ENCODE results near the gene CEACAM5.

CEACAM5 gene

DNA sequence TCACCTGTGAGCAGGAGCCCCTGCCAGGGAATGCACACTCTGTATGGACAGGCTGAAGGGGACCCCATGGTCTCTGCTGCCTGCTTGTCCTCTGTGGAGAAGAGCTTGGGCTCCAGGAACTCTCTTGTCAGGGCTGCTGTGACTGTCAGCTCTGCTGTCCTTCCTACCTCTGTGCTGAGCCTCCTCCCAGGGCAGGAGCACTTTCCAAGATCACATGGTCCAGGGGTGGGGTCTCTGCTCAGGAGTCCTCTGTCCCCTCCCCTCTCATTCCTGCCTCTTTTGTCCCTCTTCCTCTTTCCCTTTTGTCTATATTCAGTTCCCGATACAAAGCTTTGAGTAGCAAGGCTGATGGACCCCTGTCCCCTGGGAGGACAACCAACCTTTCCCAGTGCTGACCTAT is 20.3 kb upstream of the CEACAM5 start, which contains the start of gene CEACAM7:
TSS of gene CEACAM7 (minus strand) at position 173 of the 400 bp plus-strand sequence. CDS start at position 68, 105 bp downstream.
- no peak within 1 kb of the TSS for H3K4me3 ChIP-seq (ENCODE audit: control insufficient read depth, low read depth, low read length)
- TF ChIP-seq, protein P1, sequence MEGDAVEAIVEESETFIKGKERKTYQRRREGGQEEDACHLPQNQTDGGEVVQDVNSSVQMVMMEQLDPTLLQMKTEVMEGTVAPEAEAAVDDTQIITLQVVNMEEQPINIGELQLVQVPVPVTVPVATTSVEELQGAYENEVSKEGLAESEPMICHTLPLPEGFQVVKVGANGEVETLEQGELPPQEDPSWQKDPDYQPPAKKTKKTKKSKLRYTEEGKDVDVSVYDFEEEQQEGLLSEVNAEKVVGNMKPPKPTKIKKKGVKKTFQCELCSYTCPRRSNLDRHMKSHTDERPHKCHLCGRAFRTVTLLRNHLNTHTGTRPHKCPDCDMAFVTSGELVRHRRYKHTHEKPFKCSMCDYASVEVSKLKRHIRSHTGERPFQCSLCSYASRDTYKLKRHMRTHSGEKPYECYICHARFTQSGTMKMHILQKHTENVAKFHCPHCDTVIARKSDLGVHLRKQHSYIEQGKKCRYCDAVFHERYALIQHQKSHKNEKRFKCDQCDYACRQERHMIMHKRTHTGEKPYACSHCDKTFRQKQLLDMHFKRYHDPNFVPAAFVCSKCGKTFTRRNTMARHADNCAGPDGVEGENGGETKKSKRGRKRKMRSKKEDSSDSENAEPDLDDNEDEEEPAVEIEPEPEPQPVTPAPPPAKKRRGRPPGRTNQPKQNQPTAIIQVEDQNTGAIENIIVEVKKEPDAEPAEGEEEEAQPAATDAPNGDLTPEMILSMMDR (IDR thresholded peaks at IDR 0.05; ENCODE audit: control insufficient read depth, insufficient read depth, low read depth, low read length, missing control alignments), result no peak
- DNase-seq (ENCODE audit: low read depth), result no peak

- TF ChIP-seq, protein P1 (IDR thresholded peaks at IDR 0.05; ENCODE audit: control insufficient read depth, insufficient read depth, low read depth, low read length, missing control alignments), result no peak
- H3K4me3 ChIP-seq (ENCODE audit: control insufficient read depth, low read depth, low read length), result no peak overlapping the region
- DNase-seq (ENCODE audit: low read depth), result no peak
Measured at GRCh38 chr19:41688687-41689086, 19.7 kb upstream of the CEACAM5 start.

- DNase-seq (ENCODE audit: low read depth), result no peak
- TF ChIP-seq, protein P1 (IDR thresholded peaks at IDR 0.05; ENCODE audit: control insufficient read depth, insufficient read depth, low read depth, low read length, missing control alignments), result no peak
- no peak overlapping the region for H3K4me3 ChIP-seq (ENCODE audit: control insufficient read depth, low read depth, low read length)
Measured at GRCh38 chr19:41689993-41690800, 18.2 kb upstream of the CEACAM5 start.

GRCh38 chr19:41690801-41691065 is 17.7 kb upstream of the CEACAM5 start:
- no peak overlapping the region for H3K4me3 ChIP-seq (ENCODE audit: control insufficient read depth, low read depth, low read length)
- no peak for DNase-seq (ENCODE audit: low read depth)
- TF ChIP-seq, protein P1 (IDR thresholded peaks at IDR 0.05; ENCODE audit: control insufficient read depth, insufficient read depth, low read depth, low read length, missing control alignments), result no peak

- DNase-seq (ENCODE audit: low read depth), result no peak
- TF ChIP-seq, protein P1 (IDR thresholded peaks at IDR 0.05; ENCODE audit: control insufficient read depth, insufficient read depth, low read depth, low read length, missing control alignments), result peak; percentile 64
- H3K4me3 ChIP-seq (ENCODE audit: control insufficient read depth, low read depth, low read length), result no peak overlapping the region
Measured at GRCh38 chr19:41691268-41691970, 17.0 kb upstream of the CEACAM5 start.

DNA sequence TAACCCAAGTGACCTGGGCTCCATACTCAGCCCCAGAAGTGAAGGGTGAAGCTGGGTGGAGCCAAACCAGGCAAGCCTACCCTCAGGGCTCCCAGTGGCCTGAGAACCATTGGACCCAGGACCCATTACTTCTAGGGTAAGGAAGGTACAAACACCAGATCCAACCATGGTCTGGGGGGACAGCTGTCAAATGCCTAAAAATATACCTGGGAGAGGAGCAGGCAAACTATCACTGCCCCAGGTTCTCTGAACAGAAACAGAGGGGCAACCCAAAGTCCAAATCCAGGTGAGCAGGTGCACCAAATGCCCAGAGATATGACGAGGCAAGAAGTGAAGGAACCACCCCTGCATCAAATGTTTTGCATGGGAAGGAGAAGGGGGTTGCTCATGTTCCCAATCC is 14.2 kb upstream of the CEACAM5 start:
- no peak for DNase-seq (ENCODE audit: low read depth)
- TF ChIP-seq, protein P1 (IDR thresholded peaks at IDR 0.05; ENCODE audit: control insufficient read depth, insufficient read depth, low read depth, low read length, missing control alignments), result no peak
- no peak overlapping the region for H3K4me3 ChIP-seq (ENCODE audit: control insufficient read depth, low read depth, low read length)

Measured in AG09309 (cell line).